T-cell (primary cell): ENCODE results near the gene ENPP4. TPM values are rescaled to one million over a fixed set of nuclear protein-coding genes. Genes with fewer than 3 reads are reported as not detected.

Source experiments
- ATAC-seq, 4 experiments: fragments of 200-7000 bp in 3 of 4; fragments of 150-1000 bp in 1 of 4; cut with Tn5 transposase; replicated peaks in 1 of 4; 1 replicate in 3 of 4; 2 replicates in 1 of 4; pipeline ENCODE4 v1.10.0; 2021; ENCODE audit warnings: moderate library complexity in 3 of 4, mild to moderate bottlenecking in 2 of 4, moderate number of reproducible peaks in 1 of 4
- CTCF ChIA-PET, 2 donors: fragments of 300-600 bp; sonication (Branson Sonifier 250); formaldehyde crosslinking; loops; one replicate each; lab custom pipeline; 2022; ENCODE audit warnings: antibody characterized with exemption in 2 of 2; lab: Charles Lee
- POLR2A ChIA-PET, 2 donors: fragments of 300-600 bp; sonication (Branson Sonifier 250); formaldehyde crosslinking; loops; one replicate each; lab custom pipeline; 2022; ENCODE audit warnings: antibody characterized with exemption in 2 of 2; lab: Charles Lee
- DNase-seq, 35 experiments: peaks; one replicate each; pipeline versions ENCODE4 v3.0.0 to v3.0.0-alpha.2; 2013 to 2023
- H3K27ac ChIP-seq: one replicate; pipeline ENCODE4 v1.5.1; 2013; ENCODE audit warnings: low read length
- H3K27me3 ChIP-seq, 2 experiments: replicated peaks in 1 of 2; 1 replicate in 1 of 2; 2 replicates in 1 of 2; pipeline versions ENCODE4 v1.6.1 to v1.7.0; 2013; ENCODE audit warnings: low read length in 1 of 2, mixed read lengths in 1 of 2; ENCODE audit not compliant: control insufficient read depth in 2 of 2, insufficient read depth in 2 of 2; ENCODE audit errors: extremely low read depth in 1 of 2
- H3K36me3 ChIP-seq, 2 donors: 1 replicate in 1 of 2; 2 replicates in 1 of 2; pipeline versions ENCODE4 v1.6.1 to v1.7.0; 2013; ENCODE audit warnings: low read length in 1 of 2; ENCODE audit not compliant: control insufficient read depth in 2 of 2, insufficient read depth in 1 of 2; ENCODE audit errors: extremely low read depth in 1 of 2
- H3K4me1 ChIP-seq, 2 experiments: 1 replicate in 1 of 2; 2 replicates in 1 of 2; pipeline versions ENCODE4 v1.6.1 to v1.7.0; 2013; ENCODE audit warnings: low read length in 2 of 2, mixed read lengths in 1 of 2; ENCODE audit not compliant: insufficient read depth in 2 of 2, control insufficient read depth in 1 of 2; ENCODE audit errors: extremely low read depth in 1 of 2
- H3K4me3 ChIP-seq, 2 donors: 1 replicate in 1 of 2; 2 replicates in 1 of 2; pipeline versions ENCODE4 v1.5.1 to v1.7.0; 2013; ENCODE audit warnings: mild to moderate bottlenecking in 2 of 2, low read length in 1 of 2, moderate library complexity in 1 of 2; ENCODE audit not compliant: control insufficient read depth in 1 of 2; ENCODE audit errors: extremely low read depth in 1 of 2
- H3K9me3 ChIP-seq: 2 replicates; pipeline ENCODE4 v1.7.0; 2013
- H3K27ac Mint-ChIP-seq, 2 donors: one replicate each; pipeline ENCODE4 v1.8.0; 2020 to 2021; ENCODE audit warnings: mild to moderate bottlenecking in 2 of 2, mixed read lengths in 2 of 2
- H3K27me3 Mint-ChIP-seq, 2 donors: one replicate each; pipeline ENCODE4 v1.8.0; 2021 to 2022; ENCODE audit warnings: mixed read lengths in 2 of 2
- H3K36me3 Mint-ChIP-seq: one replicate; pipeline ENCODE4 v1.8.0; 2021; ENCODE audit warnings: mixed read lengths
- H3K4me1 Mint-ChIP-seq, 3 donors: one replicate each; pipeline ENCODE4 v1.8.0; 2020 to 2022; ENCODE audit warnings: mixed read lengths in 3 of 3, mild to moderate bottlenecking in 1 of 3
- H3K4me3 Mint-ChIP-seq, 3 donors: one replicate each; pipeline ENCODE4 v1.8.0; 2020 to 2022; ENCODE audit warnings: mild to moderate bottlenecking in 3 of 3, mixed read lengths in 3 of 3, moderate library complexity in 3 of 3
- H3K9me3 Mint-ChIP-seq, 3 donors: one replicate each; pipeline ENCODE4 v1.8.0; 2020 to 2022; ENCODE audit warnings: mixed read lengths in 3 of 3
- whole genome bisulfite sequencing: methylation state at CpG from one replicate; pipeline ENCODE4 v1.1.5; 2013; ENCODE audit warnings: missing lambda C conversion rate; ENCODE audit not compliant: insufficient coverage; 5-methylcytosine and 5-hydroxymethylcytosine counted together
- total RNA-seq, 35 experiments: library from RNA in 6 of 35; stranded (reverse) in 6 of 35; fragments of 120-200 nt in 1 of 35; gene quantifications; one replicate each; pipeline versions ENCODE4 v1.2.1 to v1.2.4 and lab custom pipeline; 2013 to 2026

ENPP4 gene
- total RNA-seq, 5 donors from 2014 or later (not counting 1 experiment from before 2014, with no cell fraction given): 6.3 to 9.4 (median 8.1) TPM

DNA sequence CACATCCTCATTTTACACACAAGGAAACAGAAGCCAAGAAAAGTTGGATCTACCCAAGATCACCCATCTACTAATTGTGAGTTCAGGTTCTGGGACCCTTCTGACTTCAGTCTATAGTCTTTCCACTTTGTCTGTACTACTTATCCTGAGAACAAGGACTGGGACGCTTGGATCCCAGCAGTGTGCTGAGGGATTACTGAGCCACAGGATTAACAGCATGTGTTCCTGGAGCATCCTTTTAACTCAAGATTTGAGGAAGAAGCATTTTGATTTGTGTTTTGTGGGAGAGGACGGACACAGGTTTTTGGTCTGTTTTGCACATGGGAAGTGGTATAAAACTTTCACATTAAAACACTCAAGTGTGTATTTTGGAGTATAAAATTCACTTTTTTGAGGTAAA, 4.4 kb downstream of the ENPP4 start:
- no peaks in the 10 kb centered on the region for H3K27me3 Mint-ChIP-seq
- H3K36me3 Mint-ChIP-seq: peaks cover 2% of the 10 kb centered on the region
- H3K9me3 Mint-ChIP-seq: no peaks in the 10 kb centered on the region
- Histone ChIP-seq H3K4me1 (peaks cover 5 to 7% of the 10 kb centered on the region in 2 experiments), H3K27me3 (no peaks in the 10 kb centered on the region), H3K27ac (no peak overlapping the region), H3K9me3 (no peaks in the 10 kb centered on the region), H3K4me3 (no peak overlapping the region), H3K36me3 (no peaks in the 10 kb centered on the region)
- no peak overlapping the region for H3K4me3 Mint-ChIP-seq
- no peak for DNase-seq
- H3K4me1 Mint-ChIP-seq: peaks cover 45 to 64% (median 60%) of the 10 kb centered on the region in 3 donors
- no peak for ATAC-seq
- no peak overlapping the region for H3K27ac Mint-ChIP-seq
- WGBS: 100% methylated on average over 1 of the region's 2 CpGs
- ChIA-PET POLR2A (no interaction called here), CTCF (no interaction called here)

DNA sequence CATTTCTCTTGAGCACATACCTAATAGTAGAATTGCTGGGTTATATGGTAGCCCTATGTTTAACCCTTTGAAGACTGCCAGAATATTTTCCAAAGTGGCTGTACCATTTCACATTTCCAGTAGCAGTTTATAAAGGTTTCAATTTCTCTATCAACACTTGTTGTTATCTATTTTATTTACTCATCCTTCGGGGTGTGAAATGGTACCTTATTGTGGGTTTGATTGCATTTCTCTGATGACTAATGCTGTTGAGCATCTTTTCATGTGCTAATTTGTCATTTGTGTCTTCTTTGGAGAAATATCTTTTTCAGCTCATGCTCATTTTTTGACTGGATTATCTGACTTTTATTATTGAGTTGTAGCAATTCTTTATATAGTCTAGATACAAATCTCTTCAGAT, 5.4 kb downstream of the ENPP4 start:
- Mint-ChIP-seq H3K4me1 (peaks cover 46 to 64% (median 57%) of the 10 kb centered on the region in 3 donors), H3K9me3 (no peaks in the 10 kb centered on the region), H3K27ac (no peak overlapping the region), H3K27me3 (no peaks in the 10 kb centered on the region), H3K36me3 (peaks cover 7% of the 10 kb centered on the region), H3K4me3 (no peak overlapping the region)
- no peaks in the 10 kb centered on the region for H3K9me3 ChIP-seq
- no peaks in the 10 kb centered on the region for H3K27me3 ChIP-seq
- H3K36me3 ChIP-seq: no peaks in the 10 kb centered on the region
- DNase-seq (no peak), ATAC-seq (no peak)
- ChIA-PET POLR2A (no interaction called here), CTCF (no interaction called here)
- no peak overlapping the region for H3K4me3 ChIP-seq
- WGBS: no CpG with 5 or more reads among the region's 1 CpG
- H3K27ac ChIP-seq: no peak overlapping the region
- peaks cover 5 to 6% of the 10 kb centered on the region in 2 experiments for H3K4me1 ChIP-seq

- Histone ChIP-seq H3K4me3 (no peak overlapping the region), H3K4me1 (peaks cover 0 to 2% of the 10 kb centered on the region in 2 experiments), H3K27ac (no peak overlapping the region), H3K9me3 (no peaks in the 10 kb centered on the region), H3K27me3 (no peaks in the 10 kb centered on the region), H3K36me3 (peaks cover 0 to 9% of the 10 kb centered on the region in 2 donors)
- no peak overlapping the region for H3K27ac Mint-ChIP-seq
- peaks cover 10% of the 10 kb centered on the region for H3K36me3 Mint-ChIP-seq
- DNase-seq (no peak), ATAC-seq (no peak)
- ChIA-PET POLR2A (no interaction called here), CTCF (interaction anchor here in 1 of 2 donors (0.8 kb wide), 1 partner anchor 12 kb away, joined by 3 read pairs; no protein-coding TSS in a partner anchor)
- H3K4me1 Mint-ChIP-seq: peaks cover 39 to 54% (median 50%) of the 10 kb centered on the region in 3 donors
- H3K27me3 Mint-ChIP-seq: no peaks in the 10 kb centered on the region
- 91% methylated on average over 1 of the region's 2 CpGs for WGBS
- no peaks in the 10 kb centered on the region for H3K9me3 Mint-ChIP-seq
- no peak overlapping the region for H3K4me3 Mint-ChIP-seq
Measured at GRCh38 chr6:46136831-46137230, 7.0 kb downstream of the ENPP4 start.

DNA sequence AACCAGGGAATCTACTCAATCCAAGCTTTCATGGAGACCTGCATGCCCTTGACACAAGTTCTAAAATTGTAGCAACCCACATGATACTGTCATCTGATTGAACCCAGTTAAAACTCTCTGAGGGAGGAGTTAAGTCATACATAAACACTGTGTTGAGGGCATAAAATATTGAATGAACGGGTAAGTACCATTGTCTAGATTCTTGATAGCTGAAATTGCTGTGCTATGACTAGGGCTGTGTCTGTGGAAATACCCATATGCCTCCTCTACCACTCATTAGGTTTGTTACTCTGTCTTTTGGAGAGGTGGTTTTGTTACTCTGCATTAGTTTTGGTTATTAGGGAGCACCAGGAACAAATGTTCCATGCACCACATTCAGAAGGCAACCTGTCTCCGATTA, 7.6 kb downstream of the ENPP4 start:
- no peak overlapping the region for H3K27ac Mint-ChIP-seq
- H3K4me3 Mint-ChIP-seq: no peak overlapping the region
- ChIA-PET CTCF (interaction anchor here in 1 of 2 donors (0.6 kb wide), 1 partner anchor 910 kb away, joined by 3 read pairs; no protein-coding TSS in a partner anchor), POLR2A (no interaction called here)
- H3K9me3 Mint-ChIP-seq: no peaks in the 10 kb centered on the region
- no peak for DNase-seq
- H3K4me1 ChIP-seq: peaks cover 0 to 2% of the 10 kb centered on the region in 2 experiments
- peaks cover 10% of the 10 kb centered on the region for H3K36me3 Mint-ChIP-seq
- H3K27me3 ChIP-seq: no peaks in the 10 kb centered on the region
- no peaks in the 10 kb centered on the region for H3K9me3 ChIP-seq
- 80% methylated on average over 1 of the region's 2 CpGs for WGBS
- no peaks in the 10 kb centered on the region for H3K27me3 Mint-ChIP-seq
- no peak overlapping the region for H3K27ac ChIP-seq
- H3K36me3 ChIP-seq: peaks cover 0 to 10% of the 10 kb centered on the region in 2 donors
- no peak overlapping the region for H3K4me3 ChIP-seq
- peaks cover 37 to 53% (median 48%) of the 10 kb centered on the region in 3 donors for H3K4me1 Mint-ChIP-seq
- no peak for ATAC-seq

- no peak for DNase-seq
- POLR2A ChIA-PET: interaction anchor here in 1 of 2 donors (0.6 kb wide), 1 partner anchor 48 kb away, joined by 4 read pairs; no protein-coding TSS in a partner anchor
- Histone ChIP-seq H3K27me3 (no peaks in the 10 kb centered on the region), H3K27ac (no peak overlapping the region), H3K36me3 (peaks cover under 1 to 19% of the 10 kb centered on the region in 2 donors), H3K9me3 (no peaks in the 10 kb centered on the region), H3K4me3 (no peak overlapping the region), H3K4me1 (peaks cover 0 to 2% of the 10 kb centered on the region in 2 experiments)
- H3K36me3 Mint-ChIP-seq: peaks cover 17% of the 10 kb centered on the region
- no peak overlapping the region for H3K27ac Mint-ChIP-seq
- CTCF ChIA-PET: interaction anchor here (0.6 to 1.9 kb wide), 4 partner anchors 8 to 909 kb away, joined by 3 to 5 read pairs (median 4); partner anchors contain the start of gene ENPP4 (in 1 of the 2)
- peaks cover 34 to 50% (median 40%) of the 10 kb centered on the region in 3 donors for H3K4me1 Mint-ChIP-seq
- WGBS: 100% methylated on average over 1 of the region's 1 CpG
- H3K4me3 Mint-ChIP-seq: no peak overlapping the region
- no peaks in the 10 kb centered on the region for H3K27me3 Mint-ChIP-seq
- no peaks in the 10 kb centered on the region for H3K9me3 Mint-ChIP-seq
- no peak for ATAC-seq
Measured at GRCh38 chr6:46138281-46138680, 8.5 kb downstream of the ENPP4 start.

GRCh38 chr6:46144270-46144669, 14.5 kb downstream of the ENPP4 start:
- Histone ChIP-seq H3K36me3 (peaks cover 3 to 25% of the 10 kb centered on the region in 2 donors), H3K4me1 (no peaks in the 10 kb centered on the region), H3K27ac (no peak overlapping the region), H3K4me3 (no peak overlapping the region), H3K27me3 (no peaks in the 10 kb centered on the region), H3K9me3 (no peaks in the 10 kb centered on the region)
- Mint-ChIP-seq H3K36me3 (peaks cover 26% of the 10 kb centered on the region), H3K4me3 (no peak overlapping the region), H3K27me3 (no peaks in the 10 kb centered on the region), H3K4me1 (peaks cover 4 to 8% (median 6%) of the 10 kb centered on the region in 3 donors), H3K27ac (no peak overlapping the region), H3K9me3 (no peaks in the 10 kb centered on the region)
- no CpG with 5 or more reads among the region's 1 CpG for WGBS
- ATAC-seq (no peak), DNase-seq (no peak)
- CTCF ChIA-PET: no interaction called here
- POLR2A ChIA-PET: interaction anchor here in 1 of 2 donors (0.5 kb wide), 1 partner anchor 26 kb away, joined by 5 read pairs; no protein-coding TSS in a partner anchor
